ENCODE data around the gene TMEM88. TPM values are rescaled to one million over a fixed set of nuclear protein-coding genes. Genes with fewer than 3 reads are reported as not detected.
A peak's percentile ranks its signal among the peaks of the same experiment; 100 is the strongest.

Gene TMEM88
- total and polyA plus RNA-seq, 2 of the 8 experiments (the other 6 are each of a cell fraction or from before 2014, with no cell fraction given): 0.69 to 8.8 TPM

DNA sequence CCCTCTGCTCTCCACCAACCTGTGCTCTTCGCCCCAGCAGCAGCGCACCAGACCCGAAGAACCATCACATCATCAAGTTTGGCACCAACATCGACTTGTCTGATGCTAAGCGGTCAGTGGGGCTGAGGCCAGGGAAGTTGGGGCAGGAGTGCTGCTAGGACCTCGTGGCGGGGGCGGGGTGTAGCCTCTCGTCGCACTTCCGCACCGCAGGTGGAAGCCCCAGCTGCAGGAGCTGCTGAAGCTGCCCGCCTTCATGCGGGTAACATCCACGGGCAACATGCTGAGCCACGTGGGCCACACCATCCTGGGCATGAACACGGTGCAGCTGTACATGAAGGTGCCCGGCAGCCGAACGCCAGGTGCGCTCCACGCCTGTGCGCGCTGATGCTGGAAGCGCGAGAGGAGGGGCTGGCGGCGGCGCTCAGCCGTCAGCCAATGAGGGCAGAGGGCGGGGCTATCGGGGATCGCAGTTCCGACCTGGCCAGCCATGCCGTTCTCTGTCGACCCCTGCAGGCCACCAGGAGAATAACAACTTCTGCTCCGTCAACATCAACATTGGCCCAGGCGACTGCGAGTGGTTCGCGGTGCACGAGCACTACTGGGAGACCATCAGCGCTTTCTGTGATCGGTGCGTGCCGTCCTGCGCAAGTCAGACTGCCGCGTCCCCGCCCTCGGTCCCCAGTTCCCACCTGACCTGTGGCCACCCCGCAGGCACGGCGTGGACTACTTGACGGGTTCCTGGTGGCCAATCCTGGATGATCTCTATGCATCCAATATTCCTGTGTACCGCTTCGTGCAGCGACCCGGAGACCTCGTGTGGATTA lies 3.2 kb upstream of the TMEM88 start (continued):
- TF ChIP-seq, protein P1, sequence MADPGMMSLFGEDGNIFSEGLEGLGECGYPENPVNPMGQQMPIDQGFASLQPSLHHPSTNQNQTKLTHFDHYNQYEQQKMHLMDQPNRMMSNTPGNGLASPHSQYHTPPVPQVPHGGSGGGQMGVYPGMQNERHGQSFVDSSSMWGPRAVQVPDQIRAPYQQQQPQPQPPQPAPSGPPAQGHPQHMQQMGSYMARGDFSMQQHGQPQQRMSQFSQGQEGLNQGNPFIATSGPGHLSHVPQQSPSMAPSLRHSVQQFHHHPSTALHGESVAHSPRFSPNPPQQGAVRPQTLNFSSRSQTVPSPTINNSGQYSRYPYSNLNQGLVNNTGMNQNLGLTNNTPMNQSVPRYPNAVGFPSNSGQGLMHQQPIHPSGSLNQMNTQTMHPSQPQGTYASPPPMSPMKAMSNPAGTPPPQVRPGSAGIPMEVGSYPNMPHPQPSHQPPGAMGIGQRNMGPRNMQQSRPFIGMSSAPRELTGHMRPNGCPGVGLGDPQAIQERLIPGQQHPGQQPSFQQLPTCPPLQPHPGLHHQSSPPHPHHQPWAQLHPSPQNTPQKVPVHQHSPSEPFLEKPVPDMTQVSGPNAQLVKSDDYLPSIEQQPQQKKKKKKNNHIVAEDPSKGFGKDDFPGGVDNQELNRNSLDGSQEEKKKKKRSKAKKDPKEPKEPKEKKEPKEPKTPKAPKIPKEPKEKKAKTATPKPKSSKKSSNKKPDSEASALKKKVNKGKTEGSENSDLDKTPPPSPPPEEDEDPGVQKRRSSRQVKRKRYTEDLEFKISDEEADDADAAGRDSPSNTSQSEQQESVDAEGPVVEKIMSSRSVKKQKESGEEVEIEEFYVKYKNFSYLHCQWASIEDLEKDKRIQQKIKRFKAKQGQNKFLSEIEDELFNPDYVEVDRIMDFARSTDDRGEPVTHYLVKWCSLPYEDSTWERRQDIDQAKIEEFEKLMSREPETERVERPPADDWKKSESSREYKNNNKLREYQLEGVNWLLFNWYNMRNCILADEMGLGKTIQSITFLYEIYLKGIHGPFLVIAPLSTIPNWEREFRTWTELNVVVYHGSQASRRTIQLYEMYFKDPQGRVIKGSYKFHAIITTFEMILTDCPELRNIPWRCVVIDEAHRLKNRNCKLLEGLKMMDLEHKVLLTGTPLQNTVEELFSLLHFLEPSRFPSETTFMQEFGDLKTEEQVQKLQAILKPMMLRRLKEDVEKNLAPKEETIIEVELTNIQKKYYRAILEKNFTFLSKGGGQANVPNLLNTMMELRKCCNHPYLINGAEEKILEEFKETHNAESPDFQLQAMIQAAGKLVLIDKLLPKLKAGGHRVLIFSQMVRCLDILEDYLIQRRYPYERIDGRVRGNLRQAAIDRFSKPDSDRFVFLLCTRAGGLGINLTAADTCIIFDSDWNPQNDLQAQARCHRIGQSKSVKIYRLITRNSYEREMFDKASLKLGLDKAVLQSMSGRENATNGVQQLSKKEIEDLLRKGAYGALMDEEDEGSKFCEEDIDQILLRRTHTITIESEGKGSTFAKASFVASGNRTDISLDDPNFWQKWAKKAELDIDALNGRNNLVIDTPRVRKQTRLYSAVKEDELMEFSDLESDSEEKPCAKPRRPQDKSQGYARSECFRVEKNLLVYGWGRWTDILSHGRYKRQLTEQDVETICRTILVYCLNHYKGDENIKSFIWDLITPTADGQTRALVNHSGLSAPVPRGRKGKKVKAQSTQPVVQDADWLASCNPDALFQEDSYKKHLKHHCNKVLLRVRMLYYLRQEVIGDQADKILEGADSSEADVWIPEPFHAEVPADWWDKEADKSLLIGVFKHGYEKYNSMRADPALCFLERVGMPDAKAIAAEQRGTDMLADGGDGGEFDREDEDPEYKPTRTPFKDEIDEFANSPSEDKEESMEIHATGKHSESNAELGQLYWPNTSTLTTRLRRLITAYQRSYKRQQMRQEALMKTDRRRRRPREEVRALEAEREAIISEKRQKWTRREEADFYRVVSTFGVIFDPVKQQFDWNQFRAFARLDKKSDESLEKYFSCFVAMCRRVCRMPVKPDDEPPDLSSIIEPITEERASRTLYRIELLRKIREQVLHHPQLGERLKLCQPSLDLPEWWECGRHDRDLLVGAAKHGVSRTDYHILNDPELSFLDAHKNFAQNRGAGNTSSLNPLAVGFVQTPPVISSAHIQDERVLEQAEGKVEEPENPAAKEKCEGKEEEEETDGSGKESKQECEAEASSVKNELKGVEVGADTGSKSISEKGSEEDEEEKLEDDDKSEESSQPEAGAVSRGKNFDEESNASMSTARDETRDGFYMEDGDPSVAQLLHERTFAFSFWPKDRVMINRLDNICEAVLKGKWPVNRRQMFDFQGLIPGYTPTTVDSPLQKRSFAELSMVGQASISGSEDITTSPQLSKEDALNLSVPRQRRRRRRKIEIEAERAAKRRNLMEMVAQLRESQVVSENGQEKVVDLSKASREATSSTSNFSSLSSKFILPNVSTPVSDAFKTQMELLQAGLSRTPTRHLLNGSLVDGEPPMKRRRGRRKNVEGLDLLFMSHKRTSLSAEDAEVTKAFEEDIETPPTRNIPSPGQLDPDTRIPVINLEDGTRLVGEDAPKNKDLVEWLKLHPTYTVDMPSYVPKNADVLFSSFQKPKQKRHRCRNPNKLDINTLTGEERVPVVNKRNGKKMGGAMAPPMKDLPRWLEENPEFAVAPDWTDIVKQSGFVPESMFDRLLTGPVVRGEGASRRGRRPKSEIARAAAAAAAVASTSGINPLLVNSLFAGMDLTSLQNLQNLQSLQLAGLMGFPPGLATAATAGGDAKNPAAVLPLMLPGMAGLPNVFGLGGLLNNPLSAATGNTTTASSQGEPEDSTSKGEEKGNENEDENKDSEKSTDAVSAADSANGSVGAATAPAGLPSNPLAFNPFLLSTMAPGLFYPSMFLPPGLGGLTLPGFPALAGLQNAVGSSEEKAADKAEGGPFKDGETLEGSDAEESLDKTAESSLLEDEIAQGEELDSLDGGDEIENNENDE (IDR thresholded peaks at IDR 0.05; ENCODE audit: insufficient replicate concordance, low read length): no peak
- TF ChIP-seq, protein P2, sequence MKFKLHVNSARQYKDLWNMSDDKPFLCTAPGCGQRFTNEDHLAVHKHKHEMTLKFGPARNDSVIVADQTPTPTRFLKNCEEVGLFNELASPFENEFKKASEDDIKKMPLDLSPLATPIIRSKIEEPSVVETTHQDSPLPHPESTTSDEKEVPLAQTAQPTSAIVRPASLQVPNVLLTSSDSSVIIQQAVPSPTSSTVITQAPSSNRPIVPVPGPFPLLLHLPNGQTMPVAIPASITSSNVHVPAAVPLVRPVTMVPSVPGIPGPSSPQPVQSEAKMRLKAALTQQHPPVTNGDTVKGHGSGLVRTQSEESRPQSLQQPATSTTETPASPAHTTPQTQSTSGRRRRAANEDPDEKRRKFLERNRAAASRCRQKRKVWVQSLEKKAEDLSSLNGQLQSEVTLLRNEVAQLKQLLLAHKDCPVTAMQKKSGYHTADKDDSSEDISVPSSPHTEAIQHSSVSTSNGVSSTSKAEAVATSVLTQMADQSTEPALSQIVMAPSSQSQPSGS (IDR thresholded peaks at IDR 0.05; ENCODE audit: low read length): no peak
- 0 out of 2 replicates have a peak, but pooled peaks have one; percentile 36 for TF ChIP-seq BACH1 (IDR thresholded peaks at IDR 0.05; ENCODE audit: low read length)
- no peak for TF ChIP-seq RFX5 (IDR thresholded peaks at IDR 0.05; ENCODE audit: borderline replicate concordance, low read depth, low read length)
- peak; percentile 47; the same call in 1 of the 2 replicates for TF ChIP-seq CHD2 (IDR thresholded peaks at IDR 0.05; ENCODE audit: low read length)
- no peak for TF ChIP-seq TAF7 (optimal IDR thresholded peaks at IDR 0.05; ENCODE audit: borderline replicate concordance, low read depth, low read length)
- peak; percentile 4 for TF ChIP-seq RNF2 (IDR thresholded peaks at IDR 0.05; ENCODE audit: borderline replicate concordance, low read depth, low read length, missing control alignments, poor library complexity, severe bottlenecking)
